MM.1S (cell line): Measurements from ENCODE around the gene ST6GALNAC6.

Source experiments
- DNase-seq: peaks from one replicate; pipeline ENCODE4 v3.0.0-alpha.2; 2015
- H2AFZ ChIP-seq: fragments of 300-600 bp; sonication (generic); 2 replicates; pipeline ENCODE4 v1.6.0; 2016; ENCODE audit warnings: antibody characterized with exemption, low read length
- H3F3A ChIP-seq: fragments of 300-600 bp; sonication (generic); 2 replicates; pipeline ENCODE4 v1.6.1; 2016; ENCODE audit warnings: mild to moderate bottlenecking, antibody characterized with exemption, low read length, moderate library complexity, mixed read lengths; ENCODE audit not compliant: insufficient read depth
- H3K27ac ChIP-seq: fragments of 300-600 bp; sonication (generic); 2 replicates; pipeline ENCODE4 v1.5.1; 2016; ENCODE audit warnings: mild to moderate bottlenecking, low read length
- H3K27me3 ChIP-seq: fragments of 300-600 bp; sonication (generic); replicated peaks from 2 replicates; pipeline ENCODE4 v1.6.0; 2016; ENCODE audit warnings: low read length; ENCODE audit not compliant: insufficient read depth
- H3K36me3 ChIP-seq: fragments of 300-600 bp; sonication (generic); replicated peaks from 2 replicates; pipeline ENCODE4 v1.6.1; 2016; ENCODE audit warnings: mild to moderate bottlenecking, low read length, mixed read lengths; ENCODE audit not compliant: insufficient read depth
- H3K4me1 ChIP-seq: fragments of 300-600 bp; sonication (generic); 2 replicates; pipeline ENCODE4 v1.6.1; 2016; ENCODE audit warnings: low read length, mixed read lengths
- H3K4me2 ChIP-seq: fragments of 300-600 bp; sonication (generic); 2 replicates; pipeline ENCODE4 v1.6.0; 2016; ENCODE audit warnings: low read depth, low read length
- H3K4me3 ChIP-seq: fragments of 300-600 bp; sonication (generic); 2 replicates; pipeline ENCODE4 v1.5.1; 2016; ENCODE audit warnings: low read length, mixed read lengths
- H3K79me2 ChIP-seq: fragments of 300-600 bp; sonication (generic); 2 replicates; pipeline ENCODE4 v1.6.1; 2016; ENCODE audit warnings: mixed run types, low read length, mixed read lengths
- H3K9ac ChIP-seq: fragments of 300-600 bp; sonication (generic); 2 replicates; pipeline ENCODE4 v1.6.1; 2016; ENCODE audit warnings: low read length, mixed read lengths
- H3K9me2 ChIP-seq: fragments of 300-600 bp; sonication (generic); replicated peaks from 2 replicates; pipeline ENCODE4 v1.6.1; 2016; ENCODE audit warnings: mild to moderate bottlenecking, low read length, mixed read lengths; ENCODE audit not compliant: insufficient read depth
- H3K9me3 ChIP-seq: fragments of 300-600 bp; sonication (generic); replicated peaks from 2 replicates; pipeline ENCODE4 v1.6.1; 2016; ENCODE audit warnings: mild to moderate bottlenecking, low read length, mixed read lengths; ENCODE audit not compliant: insufficient read depth
- H4K20me1 ChIP-seq: fragments of 300-600 bp; sonication (generic); 2 replicates; pipeline ENCODE4 v1.6.1; 2016; ENCODE audit warnings: mild to moderate bottlenecking, low read length, moderate library complexity, mixed read lengths; ENCODE audit not compliant: insufficient read depth
- EZH2 ChIP-seq: fragments of 300-600 bp; sonication (generic); optimal IDR thresholded peaks from 2 replicates; pipeline ENCODE3; 2017; ENCODE audit warnings: low read depth, mild to moderate bottlenecking, antibody characterized with exemption, low read length, mixed read lengths
- EZH2phosphoT487 ChIP-seq: fragments of 300-600 bp; sonication (generic); IDR thresholded peaks from 2 replicates; pipeline ENCODE4 v1.6.1; 2018; ENCODE audit warnings: antibody characterized with exemption, low read length
- TF ChIP-seq, protein P1 (sequence below): fragments of 300-600 bp; sonication (generic); IDR thresholded peaks from 2 replicates; pipeline ENCODE4 v1.5.1; 2016; ENCODE audit warnings: antibody characterized with exemption, low read length, mixed read lengths

ST6GALNAC6 gene, protein sequence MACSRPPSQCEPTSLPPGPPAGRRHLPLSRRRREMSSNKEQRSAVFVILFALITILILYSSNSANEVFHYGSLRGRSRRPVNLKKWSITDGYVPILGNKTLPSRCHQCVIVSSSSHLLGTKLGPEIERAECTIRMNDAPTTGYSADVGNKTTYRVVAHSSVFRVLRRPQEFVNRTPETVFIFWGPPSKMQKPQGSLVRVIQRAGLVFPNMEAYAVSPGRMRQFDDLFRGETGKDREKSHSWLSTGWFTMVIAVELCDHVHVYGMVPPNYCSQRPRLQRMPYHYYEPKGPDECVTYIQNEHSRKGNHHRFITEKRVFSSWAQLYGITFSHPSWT

GRCh38 chr9:127899128-127899943 is at the start of gene ST6GALNAC6:
Gene ST6GALNAC6 (minus strand): TSS chr9:127899603. CDS start chr9:127897981, 1,622 bp downstream.
- no peaks in the 10 kb centered on the region; the same call in 1 of the 2 replicates for H3K4me1 ChIP-seq
- peak; percentile 72 for DNase-seq
- H3K4me2 ChIP-seq: peak within 1 kb of the TSS; percentile 92
- H3K27ac ChIP-seq: no peak within 1 kb of the TSS
- peak within 1 kb of the TSS; percentile 82 for H3K4me3 ChIP-seq
- H4K20me1 ChIP-seq: no peaks in the 10 kb centered on the region
- peak within 1 kb of the TSS; percentile 82 for H3K9ac ChIP-seq
- H3K27me3 ChIP-seq: no peaks in the 10 kb centered on the region
- no peaks in the 10 kb centered on the region for H3K9me3 ChIP-seq
- H3K9me2 ChIP-seq: no peaks in the 10 kb centered on the region
- H3K79me2 ChIP-seq: no peaks in the 10 kb centered on the region
- TF ChIP-seq, protein P1, sequence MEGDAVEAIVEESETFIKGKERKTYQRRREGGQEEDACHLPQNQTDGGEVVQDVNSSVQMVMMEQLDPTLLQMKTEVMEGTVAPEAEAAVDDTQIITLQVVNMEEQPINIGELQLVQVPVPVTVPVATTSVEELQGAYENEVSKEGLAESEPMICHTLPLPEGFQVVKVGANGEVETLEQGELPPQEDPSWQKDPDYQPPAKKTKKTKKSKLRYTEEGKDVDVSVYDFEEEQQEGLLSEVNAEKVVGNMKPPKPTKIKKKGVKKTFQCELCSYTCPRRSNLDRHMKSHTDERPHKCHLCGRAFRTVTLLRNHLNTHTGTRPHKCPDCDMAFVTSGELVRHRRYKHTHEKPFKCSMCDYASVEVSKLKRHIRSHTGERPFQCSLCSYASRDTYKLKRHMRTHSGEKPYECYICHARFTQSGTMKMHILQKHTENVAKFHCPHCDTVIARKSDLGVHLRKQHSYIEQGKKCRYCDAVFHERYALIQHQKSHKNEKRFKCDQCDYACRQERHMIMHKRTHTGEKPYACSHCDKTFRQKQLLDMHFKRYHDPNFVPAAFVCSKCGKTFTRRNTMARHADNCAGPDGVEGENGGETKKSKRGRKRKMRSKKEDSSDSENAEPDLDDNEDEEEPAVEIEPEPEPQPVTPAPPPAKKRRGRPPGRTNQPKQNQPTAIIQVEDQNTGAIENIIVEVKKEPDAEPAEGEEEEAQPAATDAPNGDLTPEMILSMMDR: no peak
- TF ChIP-seq EZH2phosphoT487: no peak
- no peak for TF ChIP-seq EZH2
- 0 out of 2 replicates have a peak, but pooled peaks cover 4% of the 10 kb centered on the region for H3F3A ChIP-seq
- H3K36me3 ChIP-seq: no peaks in the 10 kb centered on the region
- H2AFZ ChIP-seq: peak within 1 kb of the TSS; percentile 71

DNA sequence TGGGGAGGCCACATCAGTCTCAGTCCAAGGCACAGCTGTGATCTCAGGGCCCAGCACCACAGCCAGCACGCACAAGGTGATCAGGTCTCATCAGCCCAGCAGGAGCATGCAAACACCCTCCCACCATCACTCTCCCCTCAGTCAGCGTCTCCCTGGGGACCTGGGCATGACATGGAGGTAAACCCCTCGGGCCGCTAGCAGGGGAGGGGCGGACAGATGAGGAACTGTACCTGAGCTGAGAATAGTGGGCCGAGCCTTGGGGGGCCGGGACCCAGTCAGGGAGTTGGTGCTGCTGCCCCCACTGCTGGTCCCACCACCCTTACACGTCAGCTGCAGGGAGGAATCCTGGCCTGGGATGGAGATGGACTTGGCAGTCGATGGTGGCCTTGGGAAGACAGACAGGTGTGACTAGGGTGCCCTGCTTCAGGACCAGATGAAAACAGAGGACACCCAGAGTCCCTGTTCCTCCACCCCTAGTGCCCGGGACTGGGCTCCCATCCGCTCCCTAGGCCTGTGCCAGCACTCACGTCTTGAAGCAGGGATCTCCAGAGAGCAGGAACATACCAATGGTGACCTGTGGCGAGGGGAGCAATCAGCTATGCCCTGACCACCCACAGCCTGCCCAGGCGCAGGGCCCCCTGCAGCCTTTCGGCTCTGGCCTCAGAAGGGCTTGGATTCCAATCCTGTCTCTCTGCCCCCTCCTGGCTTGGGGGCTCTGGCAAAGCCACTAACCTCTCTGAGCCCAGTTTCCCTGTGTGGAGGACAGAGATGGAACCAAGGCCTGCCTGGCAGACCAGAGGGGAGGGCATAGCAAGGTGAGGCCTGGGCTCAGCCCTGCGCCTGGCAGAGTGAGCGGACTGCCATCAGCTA is 48.7 kb upstream of the ST6GALNAC6 start:
- Histone ChIP-seq H2AFZ (no peak overlapping the region), H3K9me3 (no peaks in the 10 kb centered on the region), H3K79me2 (peaks cover 11% of the 10 kb centered on the region), H3K4me2 (no peak overlapping the region), H4K20me1 (no peaks in the 10 kb centered on the region), H3K36me3 (no peaks in the 10 kb centered on the region), H3K27ac (no peak overlapping the region), H3K9me2 (no peaks in the 10 kb centered on the region), H3K4me3 (no peak overlapping the region), H3F3A (no peaks in the 10 kb centered on the region), H3K27me3 (no peaks in the 10 kb centered on the region), H3K9ac (no peak overlapping the region), H3K4me1 (no peaks in the 10 kb centered on the region)
- TF ChIP-seq EZH2phosphoT487 (no peak), EZH2 (no peak)
- TF ChIP-seq, protein P1: no peak
- no peak for DNase-seq

GRCh38 chr9:127946728-127947127 is 47.3 kb upstream of the ST6GALNAC6 start:
- H4K20me1 ChIP-seq: no peaks in the 10 kb centered on the region
- H3K4me1 ChIP-seq: no peaks in the 10 kb centered on the region
- no peaks in the 10 kb centered on the region for H3K9me3 ChIP-seq
- H3K79me2 ChIP-seq: no peaks in the 10 kb centered on the region; the same call in 1 of the 2 replicates
- no peak overlapping the region for H3K27ac ChIP-seq
- H3F3A ChIP-seq: no peaks in the 10 kb centered on the region
- no peak for DNase-seq
- H3K9ac ChIP-seq: no peak overlapping the region
- no peaks in the 10 kb centered on the region for H3K27me3 ChIP-seq
- H3K36me3 ChIP-seq: no peaks in the 10 kb centered on the region
- H3K4me2 ChIP-seq: no peak overlapping the region
- TF ChIP-seq EZH2 (no peak), EZH2phosphoT487 (no peak)
- TF ChIP-seq, protein P1: no peak
- H3K4me3 ChIP-seq: no peak overlapping the region
- H3K9me2 ChIP-seq: no peaks in the 10 kb centered on the region
- H2AFZ ChIP-seq: no peak overlapping the region
